H1 (cell line): Measurements from ENCODE around the gene CD248. TPM values are rescaled to one million over a fixed set of nuclear protein-coding genes. Genes with fewer than 3 reads are reported as not detected.

Experiments used
- CTCF ChIA-PET: fragments of 300-600 bp; sonication (Branson Sonifier 250); formaldehyde crosslinking; loops from one replicate; lab custom pipeline; 2021; ENCODE audit not compliant: partially characterized antibody; lab: Charles Lee
- POLR2A ChIA-PET: fragments of 300-600 bp; sonication (Branson Sonifier 250); formaldehyde crosslinking; loops from one replicate; lab custom pipeline; 2021; ENCODE audit warnings: inconsistent platforms; ENCODE audit not compliant: partially characterized antibody; lab: Charles Lee
- DNase-seq, 2 experiments: peaks; one replicate each; pipeline versions ENCODE4 v3.0.0 to v3.0.0-alpha.2; 2010 to 2022; ENCODE audit warnings: low spot score in 2 of 2, low read depth in 1 of 2, mixed read lengths in 1 of 2
- FAIRE-seq: peaks from 2 replicates; lab custom pipeline; 2011; peaks lifted over from hg19 to GRCh38; lab: Jason Lieb, UNC
- H2AFZ ChIP-seq: 2 replicates; pipeline ENCODE4 v1.8.1; 2012; ENCODE audit warnings: low read length, inconsistent platforms
- H2AK5ac ChIP-seq: 2 replicates; pipeline ENCODE4 v1.6.1; 2013; ENCODE audit warnings: low read depth, low read length
- H2BK120ac ChIP-seq: replicated peaks from 2 replicates; pipeline ENCODE3; 2013; ENCODE audit warnings: low read depth, low read length, inconsistent platforms
- H2BK12ac ChIP-seq: 2 replicates; pipeline ENCODE4 v1.6.1; 2013; ENCODE audit warnings: low read depth, low read length
- H2BK15ac ChIP-seq: 2 replicates; pipeline ENCODE4 v1.6.1; 2013; ENCODE audit warnings: low read length
- H2BK20ac ChIP-seq: 2 replicates; pipeline ENCODE4 v1.6.1; 2013; ENCODE audit warnings: low read length
- H2BK5ac ChIP-seq: 2 replicates; pipeline ENCODE4 v1.6.1; 2013; ENCODE audit warnings: low read depth, low read length
- H3K14ac ChIP-seq: 2 replicates; pipeline ENCODE4 v1.6.1; 2013; ENCODE audit warnings: inconsistent platforms; ENCODE audit not compliant: insufficient read length
- H3K18ac ChIP-seq: 2 replicates; pipeline ENCODE4 v1.6.1; 2013; ENCODE audit warnings: low read length; ENCODE audit errors: extremely low read depth
- H3K23ac ChIP-seq: 2 replicates; pipeline ENCODE4 v1.6.1; 2013; ENCODE audit warnings: inconsistent platforms; ENCODE audit not compliant: insufficient read length
- H3K23me2 ChIP-seq: 2 replicates; pipeline ENCODE4 v1.6.1; 2013; ENCODE audit warnings: low read depth, low read length
- H3K27ac ChIP-seq: 2 replicates; pipeline ENCODE4 v1.6.1; 2011; ENCODE audit warnings: low read depth, low read length, inconsistent platforms
- H3K27me3 ChIP-seq, 4 experiments: replicated peaks in 1 of 4; 1 replicate in 1 of 4; 2 replicates in 3 of 4; pipeline versions ENCODE4 v1.6.1 to v1.8.1; 2011 to 2013; ENCODE audit warnings: low read length in 3 of 4, mild to moderate bottlenecking in 3 of 4, inconsistent platforms in 2 of 4, mixed read lengths in 2 of 4, moderate library complexity in 1 of 4; ENCODE audit not compliant: control insufficient read depth in 3 of 4, insufficient read depth in 3 of 4; ENCODE audit errors: extremely low read depth in 1 of 4
- H3K36me3 ChIP-seq, 4 experiments: 2 replicates each; pipeline versions ENCODE4 v1.6.1 to v1.8.1; 2011 to 2013; ENCODE audit warnings: mild to moderate bottlenecking in 4 of 4, low read length in 3 of 4, moderate library complexity in 2 of 4, control low read depth in 1 of 4, inconsistent platforms in 1 of 4; ENCODE audit not compliant: insufficient read depth in 4 of 4, control insufficient read depth in 2 of 4
- H3K4ac ChIP-seq: replicated peaks from 2 replicates; pipeline ENCODE3; 2013; ENCODE audit warnings: low read length, low read depth, mixed read lengths, inconsistent platforms; ENCODE audit not compliant: insufficient read length
- H3K4me1 ChIP-seq, 4 experiments: replicated peaks in 1 of 4; 1 replicate in 1 of 4; 2 replicates in 3 of 4; pipeline versions ENCODE4 v1.6.1 to v1.8.1; 2011 to 2013; ENCODE audit warnings: low read length in 3 of 4, inconsistent platforms in 2 of 4, mixed read lengths in 1 of 4; ENCODE audit not compliant: insufficient read depth in 4 of 4, control insufficient read depth in 3 of 4
- H3K4me2 ChIP-seq, 2 experiments: 2 replicates each; pipeline versions ENCODE4 v1.6.1 to v1.8.1; 2011 to 2013; ENCODE audit warnings: low read depth in 2 of 2, low read length in 2 of 2, control low read depth in 1 of 2, inconsistent platforms in 1 of 2, mild to moderate bottlenecking in 1 of 2; ENCODE audit not compliant: insufficient read depth in 1 of 2
- H3K4me3 ChIP-seq, 4 experiments: fragments of 200-600, 300-600 bp in 1 of 4; sonication (generic), shearing (Covaris generic), sonication (Bioruptor Twin) in 1 of 4; 2 replicates each; pipeline versions ENCODE4 v1.5.1 to v1.8.1; 2011 to 2016; ENCODE audit warnings: low read length in 4 of 4, low read depth in 3 of 4, control low read depth in 2 of 4, inconsistent platforms in 2 of 4, mild to moderate bottlenecking in 2 of 4, mixed read lengths in 1 of 4, moderate library complexity in 1 of 4; ENCODE audit not compliant: insufficient read depth in 2 of 4; ENCODE audit errors: extremely low read depth in 1 of 4
- H3K56ac ChIP-seq: replicated peaks from 2 replicates; pipeline ENCODE3; 2013; ENCODE audit warnings: low read depth, mild to moderate bottlenecking, mixed read lengths, low read length, inconsistent platforms; ENCODE audit not compliant: insufficient read length
- H3K79me1 ChIP-seq: 2 replicates; pipeline ENCODE4 v1.6.1; 2013; ENCODE audit warnings: low read depth, low read length, control low read depth
- H3K79me2 ChIP-seq, 2 experiments: 2 replicates each; pipeline versions ENCODE4 v1.6.1 to v1.8.1; 2012 to 2013; ENCODE audit warnings: low read length in 2 of 2, mild to moderate bottlenecking in 2 of 2, inconsistent platforms in 1 of 2; ENCODE audit not compliant: insufficient read depth in 2 of 2, control insufficient read depth in 1 of 2
- H3K9ac ChIP-seq, 4 experiments: replicated peaks in 1 of 4; 1 replicate in 1 of 4; 2 replicates in 3 of 4; pipeline versions ENCODE4 v1.6.1 to v1.8.1; 2011 to 2013; ENCODE audit warnings: low read depth in 3 of 4, low read length in 3 of 4, control low read depth in 2 of 4, mild to moderate bottlenecking in 2 of 4, moderate library complexity in 2 of 4, inconsistent platforms in 1 of 4; ENCODE audit errors: extremely low read depth in 1 of 4
- H3K9me3 ChIP-seq, 2 experiments: 2 replicates each; pipeline versions ENCODE4 v1.6.1 to v1.8.1; 2012 to 2013; ENCODE audit warnings: mild to moderate bottlenecking in 2 of 2, moderate library complexity in 2 of 2, control low read depth in 1 of 2, inconsistent platforms in 1 of 2, low read depth in 1 of 2, low read length in 1 of 2, mixed read lengths in 1 of 2; ENCODE audit not compliant: insufficient read depth in 2 of 2
- H4K20me1 ChIP-seq, 2 experiments: replicated peaks in 1 of 2; 2 replicates each; pipeline versions ENCODE3 to v1.8.1; 2011 to 2013; ENCODE audit warnings: inconsistent platforms in 2 of 2, low read length in 2 of 2, mild to moderate bottlenecking in 1 of 2; ENCODE audit not compliant: insufficient read depth in 2 of 2, control insufficient read depth in 1 of 2
- H4K5ac ChIP-seq: 2 replicates; pipeline ENCODE4 v1.6.1; 2013; ENCODE audit warnings: low read length, low read depth, mixed read lengths, inconsistent platforms; ENCODE audit not compliant: insufficient read length
- H4K8ac ChIP-seq: 2 replicates; pipeline ENCODE4 v1.8.0; 2013; ENCODE audit warnings: mild to moderate bottlenecking, moderate library complexity, low read length, inconsistent platforms; ENCODE audit not compliant: insufficient read depth; ENCODE audit errors: extremely low read depth
- H4K91ac ChIP-seq: replicated peaks from 2 replicates; pipeline ENCODE3; 2013; ENCODE audit warnings: low read length, mixed read lengths, inconsistent platforms; ENCODE audit not compliant: insufficient read length
- CBX8 ChIP-seq: fragments of 300-800, 300-1000 bp; sonication (generic); IDR thresholded peaks from 2 replicates; pipeline ENCODE4 v1.7.1; 2016; ENCODE audit warnings: low read depth, low read length, borderline replicate concordance
- CTBP2 ChIP-seq: IDR thresholded peaks from 2 replicates; pipeline ENCODE4 v1.7.0; 2011; ENCODE audit warnings: borderline replicate concordance, mild to moderate bottlenecking, moderate library complexity, mixed read lengths, low read length; ENCODE audit not compliant: insufficient read depth, insufficient read length
- EP300 ChIP-seq, 2 experiments: IDR thresholded peaks; 1 replicate in 1 of 2; 2 replicates in 1 of 2; pipeline ENCODE4 v1.6.1; 2011 to 2012; ENCODE audit warnings: low read depth in 2 of 2, low read length in 2 of 2, mild to moderate bottlenecking in 2 of 2, borderline replicate concordance in 1 of 2, inconsistent platforms in 1 of 2, moderate library complexity in 1 of 2
- KDM4A ChIP-seq: IDR thresholded peaks from one replicate; pipeline ENCODE4 v1.7.1; 2012; ENCODE audit warnings: low read depth, mild to moderate bottlenecking, moderate library complexity, low read length, inconsistent platforms; ENCODE audit not compliant: severe bottlenecking
- KDM5A ChIP-seq: fragments of 200-600 bp; IDR thresholded peaks from 2 replicates; pipeline ENCODE4 v1.7.1; 2012; ENCODE audit warnings: mild to moderate bottlenecking, low read length, inconsistent platforms, mixed read lengths
- MAFK ChIP-seq: IDR thresholded peaks from 2 replicates; pipeline ENCODE4 v1.6.1; 2012; ENCODE audit warnings: low read depth, mild to moderate bottlenecking, improper control_type of control experiment, low read length
- MAX ChIP-seq: IDR thresholded peaks from 2 replicates; pipeline ENCODE4 v1.6.1; 2012; ENCODE audit warnings: inconsistent platforms
- RAD21 ChIP-seq, 2 experiments: IDR thresholded peaks in 1 of 2; conservative IDR thresholded peaks in 1 of 2; 2 replicates each; pipeline ENCODE4 v1.6.1; 2011; ENCODE audit warnings: low read depth in 2 of 2, low read length in 2 of 2, improper control_type of control experiment in 1 of 2, inconsistent platforms in 1 of 2, mild to moderate bottlenecking in 1 of 2, moderate library complexity in 1 of 2
- RNF2 ChIP-seq: fragments of 200-900, 300-1000 bp; sonication (generic); IDR thresholded peaks from 2 replicates; pipeline ENCODE4 v1.7.1; 2016; ENCODE audit warnings: borderline replicate concordance, low read depth, mild to moderate bottlenecking, antibody characterized with exemption, low read length; ENCODE audit not compliant: poor library complexity, severe bottlenecking; ENCODE audit errors: missing control alignments
- RXRA ChIP-seq: IDR thresholded peaks from 2 replicates; pipeline ENCODE4 v1.6.1; 2011; ENCODE audit warnings: low read depth, mild to moderate bottlenecking, low read length, moderate library complexity; ENCODE audit not compliant: insufficient read depth
- SP1 ChIP-seq: IDR thresholded peaks from 2 replicates; pipeline ENCODE4 v1.6.1; 2011; ENCODE audit warnings: low read depth, low read length
- SP4 ChIP-seq: IDR thresholded peaks from 2 replicates; pipeline ENCODE4 v1.6.1; 2012; ENCODE audit warnings: low read length, inconsistent platforms
- WGBS, 2 experiments: shearing (Covaris generic) in 1 of 2; methylation state at CpG; one replicate each; pipeline versions ENCODE4 v1.1.6 to v1.1.7; 2013 to 2015; ENCODE audit warnings: low lambda C conversion rate in 2 of 2, mixed read lengths in 2 of 2, inconsistent platforms in 1 of 2, low coverage in 1 of 2, missing lambda C conversion rate in 1 of 2; ENCODE audit not compliant: insufficient replicate concordance in 2 of 2, insufficient coverage in 1 of 2, insufficient read length in 1 of 2; ENCODE audit errors: extremely low coverage in 1 of 2, missing lambda C conversion rate in 1 of 2; 5-methylcytosine and 5-hydroxymethylcytosine counted together
- polyA plus RNA-seq, 7 experiments: library from polyadenylated mRNA; depleted of rRNA in 3 of 7; stranded (reverse) in 5 of 7; unstranded in 2 of 7; fragments of >200 nt in 5 of 7; fragments of 200-250 nt in 2 of 7; gene quantifications; 1 replicate in 5 of 7; 2 replicates in 1 of 7; 4 replicates in 1 of 7; pipeline versions ENCODE4 v1.2.1 to v1.2.3, GENCODE V29; 2011 to 2013; ENCODE audit warnings: missing spikeins in 2 of 7, mixed read lengths in 2 of 7
- total RNA-seq: library from RNA; stranded (reverse); fragmentation: NEBNext Ultra II Directional; extraction: Animal tissue kit (Norgen Biotek cat#: 25700); gene quantifications from 2 replicates; pipeline ENCODE4 v1.2.1, GENCODE V29; 2021

Gene CD248
- total and polyA plus RNA-seq, 2 of the 8 experiments (the other 6 are each of a cell fraction or from before 2014, with no cell fraction given) = 2.7 to 3.9 TPM

GRCh38 chr11:66318600-66318970, 1.7 kb upstream of the CD248 start:
- Histone ChIP-seq H2BK20ac (peak overlapping the region; percentile 4; the same call in 1 of the 2 replicates), H3K4me1 (peaks cover 9 to 27% (median 19%) of the 10 kb centered on the region in 4 experiments), H3K79me1 (no peaks in the 10 kb centered on the region), H2AK5ac (no peak overlapping the region), H3K79me2 (no peaks in the 10 kb centered on the region), H3K4ac (no peak overlapping the region), H2BK12ac (peak overlapping the region; percentile 98; the same call in 1 of the 2 replicates), H3K18ac (peak overlapping the region; percentile 72; the same call in 1 of the 2 replicates), H3K23ac (no peak overlapping the region), H3K27ac (no peak overlapping the region), H4K5ac (no peak overlapping the region), H3K56ac (no peak overlapping the region), H3K14ac (no peak overlapping the region), H3K27me3 (peaks cover 0 to 5% (median 0%) of the 10 kb centered on the region in 4 experiments; a peak in 3 of 7 replicates), H3K23me2 (peaks cover 2% of the 10 kb centered on the region; the same call in 1 of the 2 replicates), H4K8ac (no peak overlapping the region), H2BK5ac (peak overlapping the region; percentile 85; the same call in 1 of the 2 replicates), H2BK15ac (peak overlapping the region; percentile 93; the same call in 1 of the 2 replicates), H3K36me3 (no peaks in the 10 kb centered on the region), H2AFZ (peak overlapping the region; percentile 51; the same call in 1 of the 2 replicates), H3K4me2 (no peak overlapping the region; a peak in 1 of 4 replicates), H3K9ac (no peak overlapping the region), H3K4me3 (no peak overlapping the region), H3K9me3 (no peaks in the 10 kb centered on the region), H2BK120ac (peak overlapping the region; percentile 8), H4K91ac (no peak overlapping the region), H4K20me1 (no peaks in the 10 kb centered on the region)
- ChIA-PET CTCF (interaction anchor here (1.1 to 11.7 kb wide), 8 partner anchors 8 to 45 kb away, joined by 3 to 242 read pairs (median 4); partner anchors contain the start of gene RIN1), POLR2A (interaction anchor here (0.8 to 3.5 kb wide), 10 partner anchors 8 to 54 kb away, joined by 3 to 19 read pairs (median 5); partner anchors contain the start of gene BRMS1)
- DNase-seq (no peak), FAIRE-seq (no peak)
- whole genome bisulfite sequencing, 2 experiments = 90% methylated on average over 2 of the region's 3 CpGs; no CpG with 5 or more reads in 1 of the 2 experiments
- TF ChIP-seq KDM4A (no peak), CBX8 (no peak), EP300 (IDR thresholded peaks at IDR 0.05; ENCODE audit: borderline replicate concordance in 1 of 2, low read depth in 2 of 2, low read length in 2 of 2) (no peak), RXRA (no peak), SP4 (no peak), SP1 (no peak), CTBP2 (no peak), RNF2 (no peak), MAFK (no peak), MAX (no peak), RAD21 (IDR thresholded peaks at IDR 0.05 in 1 of 2, conservative IDR thresholded peaks at IDR 0.05 in 1 of 2; ENCODE audit: low read depth in 2 of 2, low read length in 2 of 2) (no peak), KDM5A (no peak)
